HPDE6-E6E7 (cell line): ENCODE measurements around the gene ZNF814.
"Not testable (repeated sequence)": the region's sequence is repeated elsewhere in the genome, so short reads cannot be mapped to it uniquely, and the experiment has no call there.

Experiments
- DNase-seq: peaks from one replicate; pipeline ENCODE4 v3.0.0; 2011; ENCODE audit warnings: missing footprints; ENCODE audit errors: extremely low spot score

ZNF814 gene

DNA sequence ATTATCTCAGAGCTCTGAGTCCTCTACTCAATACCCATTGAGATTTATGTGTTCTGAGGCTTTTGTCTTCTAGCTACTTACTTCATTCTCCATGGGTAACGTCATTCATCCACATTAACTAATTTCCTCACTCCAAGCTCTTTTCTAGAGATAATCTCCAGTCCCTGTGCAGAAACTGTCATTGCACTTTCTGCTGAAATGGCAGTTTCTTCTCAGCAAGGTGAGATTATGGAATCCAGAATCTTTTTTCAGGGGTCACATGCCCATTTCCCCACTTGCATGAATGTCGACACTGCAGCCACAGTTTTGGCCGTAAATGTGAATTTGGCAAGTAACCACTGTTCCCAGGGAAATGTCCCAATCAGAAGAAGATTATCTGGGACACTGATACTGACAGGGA, 26.5 kb downstream of the ZNF814 start:
- DNase-seq: not testable (repeated sequence)

DNA sequence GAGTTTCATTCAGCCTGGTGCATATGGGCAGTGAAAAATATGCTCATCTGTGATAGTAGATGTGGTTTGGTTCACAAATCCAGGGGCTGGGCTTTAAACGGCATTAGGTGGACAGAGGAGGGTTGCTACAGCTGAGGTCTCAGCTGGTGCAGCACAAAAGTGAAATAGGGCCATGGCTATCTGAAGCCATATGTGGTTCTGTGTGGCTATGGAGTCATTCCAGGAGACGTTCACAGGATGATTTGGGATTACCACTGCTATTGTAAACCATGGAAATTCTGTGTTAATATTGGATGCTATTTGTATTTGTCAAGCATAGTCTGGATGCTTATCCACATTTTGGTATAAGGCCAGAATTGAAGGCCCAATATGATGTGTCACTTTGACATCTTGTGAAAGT, 34.7 kb downstream of the ZNF814 start:
- DNase-seq: not testable (repeated sequence)

DNA sequence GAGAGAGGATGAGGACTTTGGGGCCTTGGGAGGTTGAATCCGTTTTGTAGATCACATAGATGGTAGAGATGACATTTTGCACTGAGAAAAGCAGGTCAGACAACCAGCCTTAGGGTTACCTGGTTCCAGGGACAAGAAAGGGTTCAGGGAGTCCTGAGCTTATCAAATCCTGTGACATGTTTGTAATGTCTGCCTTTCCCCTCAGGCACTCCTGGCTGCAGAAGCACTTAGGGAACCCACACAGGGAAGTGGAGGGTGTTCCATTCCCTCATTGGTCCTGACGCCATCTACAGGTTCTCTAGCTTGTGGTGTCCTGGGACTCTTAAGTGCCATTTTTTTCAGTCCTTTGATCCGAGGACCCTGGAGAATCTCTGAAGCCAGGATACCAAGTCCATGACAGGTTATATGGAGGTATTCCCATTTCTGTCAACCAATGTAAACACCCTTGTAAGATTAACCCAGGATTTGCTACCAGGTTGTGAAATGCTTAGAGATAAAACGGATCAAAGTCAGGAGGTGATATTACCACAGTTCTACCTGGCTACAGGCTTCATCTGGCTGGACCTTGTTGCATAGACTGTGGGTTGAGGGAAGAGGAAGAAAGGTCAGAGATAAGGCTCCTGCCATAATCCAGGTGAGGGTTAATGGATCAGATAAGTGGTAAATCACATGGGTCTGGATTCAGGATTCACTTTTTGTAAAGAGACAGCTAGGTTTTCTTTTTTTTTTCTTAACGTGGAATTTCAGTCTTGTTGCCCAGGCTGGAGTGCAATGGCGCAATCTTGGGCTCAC, 36.8 kb downstream of the ZNF814 start:
- DNase-seq: not testable (repeated sequence)

DNA sequence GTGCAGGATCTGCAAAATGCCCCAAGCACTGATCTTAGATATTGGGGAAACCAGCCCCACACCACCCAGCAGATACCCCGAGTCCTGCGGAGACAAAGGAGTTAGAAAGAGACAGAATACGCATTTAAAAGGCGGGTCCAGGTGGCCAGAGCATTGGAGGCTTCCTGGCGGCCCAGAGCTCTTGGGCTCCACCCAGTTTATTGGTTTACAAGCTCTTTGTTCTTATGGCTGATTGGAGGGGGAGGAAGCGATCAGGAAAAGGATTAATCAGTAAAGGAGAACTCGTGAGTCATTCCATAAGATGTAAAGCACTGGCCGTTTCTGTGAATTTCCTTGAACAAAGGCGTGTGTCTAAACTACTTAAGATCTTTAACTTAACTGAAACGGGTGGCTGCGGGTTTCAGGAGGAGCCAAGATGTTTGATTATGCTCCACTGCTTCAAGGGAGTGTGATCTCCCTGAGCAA, 38.3 kb downstream of the ZNF814 start:
- peak; percentile 32 for DNase-seq

DNA sequence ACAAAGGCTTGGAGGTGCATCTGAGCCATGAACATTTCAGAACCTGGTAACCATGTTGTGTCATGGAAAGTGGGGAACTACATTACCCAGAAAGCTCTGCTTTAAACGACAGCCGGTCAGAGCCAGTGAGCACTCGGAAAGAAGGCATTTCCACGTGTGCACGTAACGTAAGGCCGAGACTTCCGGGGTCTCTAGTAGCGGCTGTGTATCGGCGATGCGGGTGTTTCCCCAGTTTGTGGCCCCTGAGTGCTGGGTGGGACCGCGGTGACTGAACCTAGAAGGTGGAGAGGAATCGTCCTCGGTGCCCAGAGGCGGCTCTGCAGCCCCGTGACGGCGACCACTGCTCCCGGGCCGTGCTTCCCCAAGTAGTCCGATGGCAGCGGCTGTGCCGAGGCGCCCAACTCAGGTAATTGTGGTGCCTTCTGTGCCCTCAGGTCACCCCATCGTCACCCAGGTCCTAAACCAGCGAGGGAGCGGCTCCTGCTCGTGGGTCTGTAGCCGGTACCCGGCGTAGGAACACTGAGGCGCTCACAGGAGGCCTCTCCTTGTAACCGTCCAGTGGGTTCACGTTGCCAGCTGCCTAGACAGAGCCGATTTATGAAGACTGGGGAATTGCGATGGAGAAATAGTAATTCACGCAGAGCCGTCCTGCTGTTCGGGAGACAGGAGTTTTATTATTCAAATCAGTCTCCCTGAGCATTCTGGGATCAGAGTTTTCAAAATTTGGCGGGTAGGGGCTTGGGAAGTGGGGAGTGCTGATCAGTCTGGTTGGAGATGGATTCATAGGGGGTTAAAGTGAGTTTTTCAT, 39.0 kb downstream of the ZNF814 start, which contains the start of gene ZNF587:
TSS of gene ZNF587 (plus strand) at position 194 of the 808 bp plus-strand sequence. CDS start at position 374, 180 bp downstream.
- peak; percentile 62 for DNase-seq

DNA sequence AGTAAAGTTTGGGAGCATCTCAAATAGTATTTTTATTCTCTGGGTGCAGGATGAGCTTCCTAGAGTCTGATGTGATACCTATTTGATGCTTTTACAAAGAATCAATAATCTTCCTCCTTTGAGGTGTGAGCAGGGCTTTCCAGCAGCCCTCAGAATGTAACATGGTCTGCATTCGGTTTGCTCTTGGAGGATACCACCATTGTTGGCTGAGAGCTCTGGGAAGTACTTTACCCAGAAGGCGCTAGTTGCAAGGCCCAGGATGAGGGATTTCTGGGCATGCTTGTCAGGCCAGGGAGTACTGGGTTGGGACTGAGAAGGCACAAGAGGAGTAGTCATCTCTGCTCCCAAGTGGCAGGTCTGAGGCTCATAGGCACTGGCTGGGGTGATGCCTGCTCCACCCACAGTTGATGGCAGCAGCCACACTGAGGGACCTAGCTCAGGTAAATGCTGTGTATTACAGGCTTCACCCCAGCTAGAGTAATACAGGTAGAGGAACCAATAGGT, 39.6 kb downstream of the ZNF814 start:
- not testable (repeated sequence) for DNase-seq

DNA sequence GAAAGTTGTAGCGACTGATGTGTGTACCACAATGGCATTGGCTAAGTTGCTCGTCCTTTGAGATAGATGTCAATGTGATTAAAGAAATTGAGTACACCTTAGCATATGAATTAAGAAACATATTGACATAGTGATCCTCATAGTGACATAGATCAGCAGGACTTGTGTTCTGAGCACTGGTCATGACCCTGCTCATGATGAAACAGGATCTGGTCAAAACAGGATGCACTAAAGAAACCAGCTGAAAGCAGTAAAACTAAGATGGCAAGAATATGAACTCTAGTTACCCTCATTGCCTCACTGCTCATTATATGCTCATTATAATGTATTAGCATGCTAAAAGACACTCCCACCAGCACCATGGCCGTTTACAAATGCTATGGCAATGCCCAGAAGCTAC, 41.7 kb downstream of the ZNF814 start:
- DNase-seq: not testable (repeated sequence)

DNA sequence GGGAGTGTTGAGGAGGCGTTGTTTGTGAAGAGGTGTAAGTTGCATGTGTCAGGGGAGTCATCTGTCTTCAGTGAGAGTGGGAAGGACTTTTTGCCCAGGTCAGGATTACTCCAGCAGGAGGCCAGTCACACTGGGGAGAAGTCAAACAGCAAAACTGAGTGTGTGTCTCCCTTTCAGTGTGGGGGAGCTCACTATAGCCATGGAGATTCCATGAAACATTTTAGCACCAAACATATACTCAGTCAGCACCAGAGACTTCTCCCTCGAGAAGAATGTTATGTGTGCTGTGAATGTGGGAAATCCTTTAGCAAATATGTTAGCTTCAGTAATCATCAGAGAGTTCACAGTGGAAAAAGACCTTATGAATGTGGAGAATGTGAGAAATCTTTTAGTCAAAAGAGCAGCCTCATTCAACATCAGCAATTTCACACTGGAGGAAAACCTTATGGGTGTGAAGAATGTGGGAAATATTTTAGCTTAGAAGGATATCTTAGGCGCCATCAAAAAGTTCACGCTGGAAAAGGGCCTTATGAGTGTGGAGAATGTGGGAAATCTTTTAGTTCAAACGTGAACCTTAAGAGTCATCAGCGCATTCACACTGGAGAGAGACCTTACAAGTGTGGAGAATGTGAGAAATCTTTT, 47.6 kb downstream of the ZNF814 start:
- no peak for DNase-seq

DNA sequence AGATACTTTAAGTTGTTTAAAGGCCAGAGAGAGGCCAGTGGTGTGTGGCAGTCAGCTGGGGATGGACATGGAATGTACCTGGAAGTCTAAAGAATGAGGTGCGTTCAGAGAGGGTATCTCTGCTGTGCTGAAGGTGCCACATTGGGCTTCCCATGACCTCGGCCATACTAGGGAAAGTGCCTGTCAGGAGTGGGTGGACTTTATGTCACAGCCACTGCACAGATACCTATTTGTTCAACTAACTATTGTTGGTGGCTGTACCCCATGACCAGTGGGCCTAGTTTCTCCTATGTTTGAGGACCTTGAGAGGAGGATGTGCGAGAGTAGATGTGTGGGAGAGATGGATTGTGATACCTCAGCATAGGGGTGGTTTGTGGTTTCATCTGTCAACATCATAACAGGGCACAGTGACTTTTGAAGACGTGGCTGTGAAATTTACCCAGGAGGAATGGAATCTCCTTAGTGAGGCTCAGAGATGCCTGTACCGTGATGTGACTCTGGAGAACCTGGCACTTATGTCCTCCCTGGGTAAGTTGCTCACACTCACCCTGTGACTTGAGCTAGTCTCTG, 50.1 kb downstream of the ZNF814 start:
- not testable (repeated sequence) for DNase-seq

DNA sequence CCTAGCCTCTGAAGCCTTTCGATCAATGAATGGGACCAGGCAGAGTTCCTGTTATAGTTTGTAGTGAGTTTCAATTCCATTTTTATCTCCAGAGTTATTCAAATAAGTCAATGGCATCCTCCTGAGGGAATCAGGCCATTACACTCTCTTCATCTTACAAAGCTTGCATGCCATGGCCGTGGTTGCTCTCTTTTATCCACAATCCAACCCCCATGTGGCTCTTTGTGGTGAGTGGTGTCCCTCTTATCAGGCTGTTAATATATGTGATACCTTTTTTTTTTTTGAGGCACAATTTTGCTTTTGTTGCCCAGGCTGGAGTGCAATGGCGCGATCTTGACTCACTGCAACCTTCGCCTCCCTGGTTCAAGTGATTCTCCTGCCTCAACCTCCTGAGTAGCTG, 51.8 kb downstream of the ZNF814 start:
- DNase-seq: not testable (repeated sequence)

DNA sequence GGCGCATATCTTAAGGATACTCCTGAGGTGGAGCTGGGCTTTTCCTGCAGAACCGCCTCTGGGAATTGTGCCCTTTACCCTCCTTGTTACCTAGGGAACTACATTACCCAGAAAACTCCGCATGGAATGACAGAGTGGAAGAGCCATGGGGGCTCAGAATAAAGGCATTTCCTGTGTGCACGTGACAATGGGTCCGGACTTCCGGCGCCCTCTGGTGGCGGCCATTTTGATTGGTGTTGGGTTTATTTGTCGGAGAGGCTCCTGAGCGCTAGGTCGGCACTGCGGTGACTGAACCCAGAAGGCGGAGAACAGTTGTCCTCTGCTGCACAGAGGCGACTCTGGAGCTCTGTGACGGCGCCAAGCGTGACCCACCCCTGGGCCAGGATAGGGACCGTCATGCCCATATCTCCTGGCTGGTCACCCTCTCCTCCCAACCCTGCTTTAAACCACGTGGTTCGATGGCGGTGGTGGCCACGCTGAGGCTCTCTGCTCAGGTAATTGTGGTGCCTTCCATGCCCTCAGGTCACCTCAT, 58.7 kb downstream of the ZNF814 start, which contains the start of gene ZNF587B:
TSS of gene ZNF587B (plus strand) at position 229 of the 532 bp plus-strand sequence. CDS start at position 459, 230 bp downstream.
- DNase-seq: peak; percentile 71

DNA sequence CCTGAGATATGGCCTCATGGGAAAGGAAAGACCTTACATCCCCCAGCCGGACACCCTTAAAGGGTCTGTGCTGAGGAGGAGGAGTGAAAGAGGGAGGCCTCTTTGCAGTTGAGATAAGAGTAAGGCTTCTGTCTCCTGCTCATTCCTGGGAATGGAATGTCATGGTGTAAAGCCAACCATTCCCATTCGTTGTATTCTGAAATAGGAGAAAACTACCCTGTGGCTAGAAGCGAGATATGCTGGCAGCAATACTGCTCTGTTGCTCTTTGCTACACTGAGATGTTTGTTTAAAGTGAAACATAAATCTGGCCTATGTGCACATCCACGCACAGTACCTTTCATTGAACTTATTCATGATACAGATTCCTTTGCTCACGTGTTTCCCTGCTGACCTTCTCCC, 59.5 kb downstream of the ZNF814 start:
- no peak for DNase-seq

DNA sequence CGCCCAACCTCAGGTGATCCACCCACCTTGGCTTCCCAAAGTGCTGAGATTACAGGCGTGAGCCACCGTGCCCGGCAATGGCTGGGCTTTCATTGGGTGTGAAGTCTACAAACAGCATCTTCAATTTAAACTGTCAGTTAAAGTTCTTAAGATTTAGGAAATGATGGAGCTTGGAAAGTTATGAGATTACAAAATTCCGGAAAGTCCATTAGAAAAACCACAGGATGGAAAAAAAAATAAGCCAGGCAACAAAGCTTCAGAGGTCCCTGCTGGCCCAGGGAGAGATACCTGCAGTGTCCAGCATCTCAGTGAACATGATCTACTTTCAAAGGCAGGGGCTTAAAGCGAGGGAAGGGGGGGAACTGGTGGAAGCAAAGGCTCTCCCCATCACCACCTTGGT, 63.3 kb downstream of the ZNF814 start:
- no peak for DNase-seq

DNA sequence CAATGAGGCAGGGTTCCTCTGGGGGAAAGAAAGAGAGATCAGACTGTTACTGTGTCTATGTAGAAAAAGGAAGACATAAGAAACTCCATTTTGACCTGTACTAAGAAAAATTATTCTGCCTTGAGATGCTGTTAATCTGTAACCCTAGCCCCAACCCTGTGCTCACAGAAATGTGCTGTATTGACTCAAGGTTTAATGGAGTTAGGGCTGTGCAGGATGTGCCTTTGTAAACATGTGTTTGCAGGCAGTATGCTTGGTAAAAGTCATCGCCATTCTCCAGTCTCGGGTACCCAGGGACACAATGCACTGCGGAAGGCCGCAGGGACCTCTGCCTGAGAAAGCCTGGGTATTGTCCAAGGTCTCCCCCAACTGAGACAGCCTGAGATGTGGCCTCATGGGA, 65.2 kb downstream of the ZNF814 start:
- not testable (repeated sequence) for DNase-seq

DNA sequence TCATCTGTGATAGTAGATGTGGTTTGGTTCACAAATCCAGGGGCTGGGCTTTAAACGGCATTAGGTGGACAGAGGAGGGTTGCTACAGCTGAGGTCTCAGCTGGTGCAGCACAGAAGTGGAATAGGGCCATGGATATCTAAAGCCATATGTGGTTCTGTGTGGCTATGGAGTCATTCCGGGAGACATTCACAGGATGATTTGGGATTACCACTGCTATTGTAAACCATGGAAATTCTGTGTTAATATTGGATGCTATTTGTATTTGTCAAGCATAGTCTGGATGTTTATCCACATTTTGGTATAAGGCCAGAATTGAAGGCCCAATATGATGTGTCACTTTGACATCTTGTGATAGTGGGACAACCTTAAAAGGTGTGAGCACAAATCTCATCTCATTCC, 65.7 kb downstream of the ZNF814 start:
- not testable (repeated sequence) for DNase-seq

DNA sequence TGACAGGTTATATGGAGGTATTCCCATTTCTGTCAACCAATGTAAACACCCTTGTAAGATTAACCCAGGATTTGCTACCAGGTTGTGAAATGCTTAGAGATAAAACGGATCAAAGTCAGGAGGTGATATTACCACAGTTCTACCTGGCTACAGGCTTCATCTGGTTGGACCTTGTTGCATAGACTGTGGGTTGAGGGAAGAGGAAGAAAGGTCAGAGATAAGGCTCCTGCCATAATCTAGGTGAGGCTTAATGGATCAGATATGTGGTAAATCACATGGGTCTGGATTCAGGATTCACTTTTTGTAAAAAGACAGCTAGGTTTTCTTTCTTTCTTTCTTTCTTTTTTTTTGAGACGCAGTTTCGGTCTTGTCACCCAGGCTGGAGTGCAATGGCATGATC, 67.3 kb downstream of the ZNF814 start:
- DNase-seq: not testable (repeated sequence)

DNA sequence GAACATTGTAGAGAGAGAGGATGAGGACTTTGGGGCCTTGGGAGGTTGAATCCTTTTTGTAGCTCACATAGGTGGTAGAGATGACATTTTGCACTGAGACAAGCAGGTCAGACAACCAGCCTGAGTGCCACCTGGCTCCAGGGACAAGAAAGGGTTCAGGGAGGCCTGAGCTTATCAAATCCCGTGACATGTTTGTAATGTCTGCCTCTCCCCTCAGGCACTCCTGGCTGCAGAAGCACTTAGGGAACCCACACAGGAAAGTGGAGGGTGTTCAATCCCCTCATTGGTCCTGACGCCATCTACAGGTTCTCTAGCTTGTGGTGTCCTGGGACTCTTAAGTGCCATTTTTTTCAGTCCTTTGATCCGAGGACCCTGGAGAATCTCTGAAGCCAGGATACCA, 67.7 kb downstream of the ZNF814 start:
- DNase-seq: not testable (repeated sequence)

DNA sequence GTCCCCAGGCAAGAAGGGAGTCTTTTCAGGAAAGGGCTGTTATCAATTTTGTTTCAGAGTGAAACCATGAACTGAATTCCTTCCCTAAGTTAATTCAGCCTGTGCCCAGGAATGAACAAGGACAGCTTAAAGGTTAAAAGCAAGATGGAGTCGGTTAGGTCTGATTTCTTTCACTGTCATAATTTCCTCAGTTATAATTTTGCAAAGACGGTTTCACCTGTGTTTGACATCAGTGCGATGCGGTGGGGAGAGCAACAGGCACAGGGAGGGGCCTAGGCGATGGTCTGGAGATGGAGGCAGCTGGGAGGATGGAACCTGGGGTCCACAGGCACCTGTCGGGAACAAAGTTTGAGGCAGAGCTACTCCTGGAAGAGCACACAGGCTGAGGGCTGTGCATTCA, 68.2 kb downstream of the ZNF814 start:
- no peak for DNase-seq

DNA sequence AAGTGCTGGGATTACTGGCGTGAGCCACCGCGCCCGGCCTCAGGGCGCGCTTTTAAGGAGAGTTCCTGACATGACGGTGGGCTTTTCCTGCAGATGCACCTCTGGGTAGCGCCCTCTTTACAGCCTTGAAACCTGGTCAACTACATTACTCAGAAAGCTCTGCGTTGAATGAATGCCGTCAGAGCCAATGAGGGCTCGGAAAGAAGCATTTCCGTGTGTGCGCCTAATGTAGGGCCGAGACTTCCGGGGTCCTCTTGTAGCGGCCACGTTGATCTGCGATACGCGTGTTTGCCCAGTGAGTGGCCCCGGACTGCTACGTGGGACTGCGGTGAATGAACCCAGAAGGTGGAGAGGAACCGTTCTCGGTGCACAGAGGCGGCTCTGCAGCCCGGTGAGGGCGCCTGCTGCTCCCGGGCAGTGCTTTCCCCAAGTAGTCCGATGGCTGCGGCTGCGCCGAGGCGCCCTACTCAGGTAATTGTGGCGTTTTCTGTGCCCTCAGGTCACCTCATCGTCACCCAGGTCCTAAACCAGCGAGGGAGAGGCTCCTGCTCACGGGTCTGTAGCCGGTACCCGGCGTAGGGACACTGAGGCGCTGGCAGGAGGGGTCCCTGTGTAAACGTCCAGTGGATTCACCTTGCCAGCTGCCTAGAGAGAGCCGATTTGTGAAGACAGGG, 69.2 kb downstream of the ZNF814 start:
- DNase-seq: peak; percentile 96

DNA sequence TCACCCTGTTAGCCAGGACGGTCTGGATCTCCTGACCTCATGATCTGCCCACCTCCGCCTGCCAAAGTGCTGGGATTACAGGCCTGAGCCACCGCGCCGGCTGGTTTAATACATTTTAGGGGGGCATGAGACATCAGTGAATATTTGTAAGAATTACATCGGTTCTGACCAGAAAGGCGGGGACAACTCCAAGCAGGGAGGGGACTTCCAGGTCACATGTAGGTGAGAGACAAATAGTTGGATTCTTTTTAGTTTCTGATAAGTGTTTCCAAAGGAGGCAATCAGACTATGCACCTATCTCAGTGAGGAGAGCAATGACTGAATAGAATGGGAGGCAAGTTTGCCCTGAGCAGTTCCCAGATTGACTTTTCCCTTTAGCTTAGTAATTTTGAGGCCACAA, 70.5 kb downstream of the ZNF814 start:
- DNase-seq: no peak

DNA sequence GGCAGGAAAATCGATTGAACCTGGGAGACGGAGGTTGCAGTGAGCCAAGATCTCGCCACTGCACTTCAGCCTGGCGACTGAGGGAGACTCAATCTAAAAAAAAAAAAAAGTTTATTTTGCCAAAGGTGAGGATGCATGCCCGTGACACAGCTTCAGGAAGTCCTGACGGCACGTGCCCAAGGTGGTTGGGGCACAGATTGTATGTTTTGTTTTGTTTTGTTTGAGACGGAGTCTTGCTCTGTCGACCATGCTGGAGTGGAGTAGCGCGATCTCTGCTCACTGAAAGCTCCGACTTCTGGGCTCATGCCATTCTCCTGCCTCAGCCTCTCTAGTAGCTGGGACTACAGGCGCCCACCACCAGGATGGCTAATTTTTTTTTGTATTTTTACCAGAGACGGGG, 70.9 kb downstream of the ZNF814 start:
- no peak for DNase-seq
